ENCODE measurements around the gene TMLHE.

- no peak for TF ChIP-seq CTCF (IDR thresholded peaks at IDR 0.05)
- no peak for TF ChIP-seq POLR2A (IDR thresholded peaks at IDR 0.05)
Observed at GRCh38 chrX:155632431-155633100, 19.8 kb upstream of the TMLHE start.
